Measurements from ENCODE around the gene FBXL15.

The FBXL15 gene

DNA sequence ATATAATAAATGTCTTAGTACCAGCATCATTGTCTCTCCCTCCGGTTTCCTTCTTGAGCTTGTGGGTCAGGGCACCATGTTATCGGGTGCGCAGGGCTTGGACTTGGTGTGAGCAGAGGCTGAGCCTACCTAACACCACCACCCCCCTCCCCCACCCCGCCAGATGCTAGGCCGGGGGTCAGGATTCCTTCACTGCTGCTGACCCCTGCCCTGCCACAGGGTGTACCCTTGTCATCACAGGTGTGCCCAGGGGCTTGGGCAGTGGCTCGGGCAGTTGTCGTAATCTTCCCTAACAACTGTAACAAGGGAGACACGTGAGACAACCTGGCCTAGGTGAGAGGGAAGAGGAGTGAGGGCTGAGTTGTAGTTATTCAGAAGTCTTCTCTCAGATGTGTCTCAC, 37.8 kb upstream of the FBXL15 start:
- TF ChIP-seq, protein P1, sequence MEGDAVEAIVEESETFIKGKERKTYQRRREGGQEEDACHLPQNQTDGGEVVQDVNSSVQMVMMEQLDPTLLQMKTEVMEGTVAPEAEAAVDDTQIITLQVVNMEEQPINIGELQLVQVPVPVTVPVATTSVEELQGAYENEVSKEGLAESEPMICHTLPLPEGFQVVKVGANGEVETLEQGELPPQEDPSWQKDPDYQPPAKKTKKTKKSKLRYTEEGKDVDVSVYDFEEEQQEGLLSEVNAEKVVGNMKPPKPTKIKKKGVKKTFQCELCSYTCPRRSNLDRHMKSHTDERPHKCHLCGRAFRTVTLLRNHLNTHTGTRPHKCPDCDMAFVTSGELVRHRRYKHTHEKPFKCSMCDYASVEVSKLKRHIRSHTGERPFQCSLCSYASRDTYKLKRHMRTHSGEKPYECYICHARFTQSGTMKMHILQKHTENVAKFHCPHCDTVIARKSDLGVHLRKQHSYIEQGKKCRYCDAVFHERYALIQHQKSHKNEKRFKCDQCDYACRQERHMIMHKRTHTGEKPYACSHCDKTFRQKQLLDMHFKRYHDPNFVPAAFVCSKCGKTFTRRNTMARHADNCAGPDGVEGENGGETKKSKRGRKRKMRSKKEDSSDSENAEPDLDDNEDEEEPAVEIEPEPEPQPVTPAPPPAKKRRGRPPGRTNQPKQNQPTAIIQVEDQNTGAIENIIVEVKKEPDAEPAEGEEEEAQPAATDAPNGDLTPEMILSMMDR (IDR thresholded peaks at IDR 0.05; ENCODE audit: insufficient read depth, missing control alignments): no peak
- DNase-seq (ENCODE audit: insufficient read length, low spot score): no peak
- no peak for FAIRE-seq

DNA sequence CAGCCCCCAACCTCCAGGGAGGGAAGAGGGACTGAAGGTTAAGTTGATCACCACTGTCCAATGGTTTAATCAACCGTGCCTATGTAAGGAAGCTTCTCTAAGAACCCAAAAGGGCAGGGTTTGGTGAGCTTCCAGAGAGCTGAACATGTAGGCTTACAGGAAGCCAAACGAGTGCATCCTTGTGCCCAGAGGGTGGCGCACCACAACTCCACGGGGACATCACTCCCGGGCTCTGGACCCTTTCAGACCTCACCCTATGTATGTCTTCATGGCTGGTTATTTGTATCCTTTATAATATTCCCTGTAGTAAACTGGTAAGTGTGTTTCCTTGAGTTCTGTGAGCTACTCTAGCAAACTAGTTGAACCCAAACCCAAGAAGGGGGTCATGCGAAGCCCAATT, 36.6 kb upstream of the FBXL15 start:
- FAIRE-seq (no peak), DNase-seq (ENCODE audit: insufficient read length, low spot score) (no peak)
- TF ChIP-seq, protein P1 (IDR thresholded peaks at IDR 0.05; ENCODE audit: insufficient read depth, missing control alignments): peak; percentile 28

GRCh38 chr10:102384606-102385429, 35.8 kb upstream of the FBXL15 start:
- TF ChIP-seq, protein P1 (IDR thresholded peaks at IDR 0.05; ENCODE audit: insufficient read depth, missing control alignments): no peak
- DNase-seq (ENCODE audit: insufficient read length, low spot score) (no peak), FAIRE-seq (no peak)

GRCh38 chr10:102389894-102390293, 30.7 kb upstream of the FBXL15 start:
- FAIRE-seq (no peak), DNase-seq (ENCODE audit: insufficient read length, low spot score) (no peak)

DNA sequence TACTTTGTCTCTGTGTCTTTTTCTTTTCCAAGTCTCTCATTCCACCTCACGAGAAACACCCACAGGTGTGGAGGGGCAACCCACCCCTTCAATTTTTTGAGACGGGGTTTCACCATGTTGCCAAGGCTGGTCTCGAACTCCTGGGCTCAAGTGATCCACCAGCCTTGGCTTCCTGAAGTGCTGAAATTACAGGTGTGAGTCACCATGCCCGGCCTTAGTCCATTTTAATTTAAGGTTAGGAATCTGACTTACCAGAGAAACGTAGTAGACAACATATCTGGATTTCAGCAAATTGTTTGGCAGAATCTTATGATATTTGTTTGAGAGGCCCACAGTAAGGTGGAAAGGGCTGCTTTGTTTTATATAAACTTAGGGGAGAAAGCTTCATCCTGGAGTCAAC, 28.3 kb upstream of the FBXL15 start:
- FAIRE-seq (no peak), DNase-seq (ENCODE audit: insufficient read length, low spot score) (no peak)
- TF ChIP-seq, protein P1 (IDR thresholded peaks at IDR 0.05; ENCODE audit: insufficient read depth, missing control alignments): no peak

More at GRCh38 chr10:102389894-102390293, 30.7 kb upstream of the FBXL15 start:
- TF ChIP-seq, protein P1 (IDR thresholded peaks at IDR 0.05; ENCODE audit: insufficient read depth, missing control alignments): no peak

GRCh38 chr10:102393411-102394078, 27.1 kb upstream of the FBXL15 start:
- no peak for FAIRE-seq
- TF ChIP-seq, protein P1 (IDR thresholded peaks at IDR 0.05; ENCODE audit: insufficient read depth, missing control alignments): peak; percentile 70
- DNase-seq (ENCODE audit: insufficient read length, low spot score): peak; percentile 60

Measured in D721Med (cell line).